Stimulated activated CD8-positive, alpha-beta memory T cell treated with anti-CD3 and anti-CD28 coated beads, Interleukin-7, amount 100 ng/mL, for 1 hour (primary cell): ENCODE results near the gene ATRNL1.
"Not testable (repeated sequence)": the region's sequence is repeated elsewhere in the genome, so short reads cannot be mapped to it uniquely, and the experiment has no call there.

ENCODE experiments used
- DNase-seq, 2 donors: peaks; one replicate each; pipeline ENCODE4 v3.0.0-alpha.2; 2020; ENCODE audit warnings: low read depth in 2 of 2

Gene ATRNL1

GRCh38 chr10:115761166-115761565, 668.0 kb downstream of the ATRNL1 start:
- DNase-seq, result no peak

- no peak for DNase-seq
Measured at GRCh38 chr10:115762029-115762428, 668.9 kb downstream of the ATRNL1 start.

GRCh38 chr10:115771755-115772154, 678.6 kb downstream of the ATRNL1 start:
- DNase-seq, result no peak

- DNase-seq, result no peak
Measured at GRCh38 chr10:115772606-115773005, 679.4 kb downstream of the ATRNL1 start.

GRCh38 chr10:115773832-115774231, 680.7 kb downstream of the ATRNL1 start:
- DNase-seq, result no peak

- no peak for DNase-seq
Measured at GRCh38 chr10:115774721-115775120, 681.6 kb downstream of the ATRNL1 start.

GRCh38 chr10:115777646-115778045, 684.5 kb downstream of the ATRNL1 start:
- no peak for DNase-seq

GRCh38 chr10:115790220-115790619, 697.1 kb downstream of the ATRNL1 start:
- DNase-seq, result no peak

GRCh38 chr10:115795964-115796363, 702.8 kb downstream of the ATRNL1 start:
- no peak for DNase-seq

GRCh38 chr10:115801457-115801856, 708.3 kb downstream of the ATRNL1 start:
- no peak for DNase-seq

GRCh38 chr10:115801992-115802391, 708.8 kb downstream of the ATRNL1 start:
- DNase-seq, result no peak

- DNase-seq, result no peak
Measured at GRCh38 chr10:115802911-115803310, 709.7 kb downstream of the ATRNL1 start.

- no peak for DNase-seq
Measured at GRCh38 chr10:115814542-115814941, 721.4 kb downstream of the ATRNL1 start.

- DNase-seq, result no peak
Measured at GRCh38 chr10:115818012-115818411, 724.8 kb downstream of the ATRNL1 start.

- DNase-seq, result no peak
Measured at GRCh38 chr10:115826396-115826795, 733.2 kb downstream of the ATRNL1 start.

- DNase-seq, result no peak
Measured at GRCh38 chr10:115827231-115828009, 734.3 kb downstream of the ATRNL1 start.

- DNase-seq, result not testable (repeated sequence)
Measured at GRCh38 chr10:115828182-115828581, 735.0 kb downstream of the ATRNL1 start.

GRCh38 chr10:115829521-115830205, 736.5 kb downstream of the ATRNL1 start:
- no peak for DNase-seq

GRCh38 chr10:115830265-115830970, 737.3 kb downstream of the ATRNL1 start:
- no peak for DNase-seq

GRCh38 chr10:115831016-115831415, 737.9 kb downstream of the ATRNL1 start:
- DNase-seq, result no peak

- no peak for DNase-seq
Measured at GRCh38 chr10:115833119-115833518, 740.0 kb downstream of the ATRNL1 start.

GRCh38 chr10:115844591-115844990, 751.4 kb downstream of the ATRNL1 start:
- no peak for DNase-seq

GRCh38 chr10:115845921-115846320, 752.8 kb downstream of the ATRNL1 start:
- DNase-seq, result no peak
